Measurements from ENCODE around the gene TRAF3IP3.

TRAF3IP3 gene

GRCh38 chr1:209743145-209743482, 12.7 kb upstream of the TRAF3IP3 start:
- Histone ChIP-seq H3K27ac (no peak overlapping the region), H3K27me3 (no peaks in the 10 kb centered on the region), H3K4me3 (ENCODE audit: low read depth in 1 of 2, low read length in 1 of 2) (no peak overlapping the region), H3K4me1 (ENCODE audit: control insufficient read depth in 1 of 2, insufficient read depth in 1 of 2, low read depth in 1 of 2, low read length in 1 of 2) (peaks cover 7 to 8% of the 10 kb centered on the region in 2 experiments), H3K9me3 (no peaks in the 10 kb centered on the region), H3K36me3 (no peaks in the 10 kb centered on the region)
- no peak for TF ChIP-seq CTCF (IDR thresholded peaks at IDR 0.05)

- no peak overlapping the region for H3K4me3 ChIP-seq (ENCODE audit: low read depth in 1 of 2, low read length in 1 of 2)
- H3K27ac ChIP-seq: no peak overlapping the region
- TF ChIP-seq CTCF (IDR thresholded peaks at IDR 0.05): no peak
Measured at GRCh38 chr1:209746451-209747165, 9.2 kb upstream of the TRAF3IP3 start.

GRCh38 chr1:209747580-209748262, 8.1 kb upstream of the TRAF3IP3 start:
- no peaks in the 10 kb centered on the region for H3K27me3 ChIP-seq
- peak overlapping the region; percentile 26 to 37 for H3K4me3 ChIP-seq (ENCODE audit: low read depth in 1 of 2, low read length in 1 of 2)
- no peaks in the 10 kb centered on the region for H3K9me3 ChIP-seq
- TF ChIP-seq CTCF (IDR thresholded peaks at IDR 0.05): peak; percentile 99
- H3K27ac ChIP-seq: peak overlapping the region; percentile 84
- H3K36me3 ChIP-seq: no peaks in the 10 kb centered on the region
- peaks cover 53 to 54% of the 10 kb centered on the region in 2 experiments for H3K4me1 ChIP-seq (ENCODE audit: control insufficient read depth in 1 of 2, insufficient read depth in 1 of 2, low read depth in 1 of 2, low read length in 1 of 2)

More at GRCh38 chr1:209746451-209747165, 9.2 kb upstream of the TRAF3IP3 start:
- peaks cover 42 to 43% of the 10 kb centered on the region in 2 experiments for H3K4me1 ChIP-seq (ENCODE audit: control insufficient read depth in 1 of 2, insufficient read depth in 1 of 2, low read depth in 1 of 2, low read length in 1 of 2)
- H3K9me3 ChIP-seq: no peaks in the 10 kb centered on the region
- no peaks in the 10 kb centered on the region for H3K27me3 ChIP-seq
- H3K36me3 ChIP-seq: no peaks in the 10 kb centered on the region

GRCh38 chr1:209748620-209749019, 7.2 kb upstream of the TRAF3IP3 start:
- no peaks in the 10 kb centered on the region for H3K9me3 ChIP-seq
- H3K36me3 ChIP-seq: no peaks in the 10 kb centered on the region
- H3K27ac ChIP-seq: peak overlapping the region; percentile 84
- peaks cover 62 to 63% of the 10 kb centered on the region in 2 experiments for H3K4me1 ChIP-seq (ENCODE audit: control insufficient read depth in 1 of 2, insufficient read depth in 1 of 2, low read depth in 1 of 2, low read length in 1 of 2)
- TF ChIP-seq CTCF (IDR thresholded peaks at IDR 0.05): no peak
- H3K27me3 ChIP-seq: no peaks in the 10 kb centered on the region
- no peak overlapping the region for H3K4me3 ChIP-seq (ENCODE audit: low read depth in 1 of 2, low read length in 1 of 2)

- H3K27ac ChIP-seq: peak overlapping the region; percentile 84
- no peak for TF ChIP-seq CTCF (IDR thresholded peaks at IDR 0.05)
- H3K4me3 ChIP-seq (ENCODE audit: low read depth in 1 of 2, low read length in 1 of 2): no peak overlapping the region
- no peaks in the 10 kb centered on the region for H3K36me3 ChIP-seq
- peaks cover 68 to 69% of the 10 kb centered on the region in 2 experiments for H3K4me1 ChIP-seq (ENCODE audit: control insufficient read depth in 1 of 2, insufficient read depth in 1 of 2, low read depth in 1 of 2, low read length in 1 of 2)
- no peaks in the 10 kb centered on the region for H3K27me3 ChIP-seq
- H3K9me3 ChIP-seq: no peaks in the 10 kb centered on the region
Measured at GRCh38 chr1:209749205-209749604, 6.6 kb upstream of the TRAF3IP3 start.
